ENCODE results near the gene TRMT10A.
"Not testable (repeated sequence)": the region's sequence is repeated elsewhere in the genome, so short reads cannot be mapped to it uniquely, and the experiment has no call there.

TRMT10A gene

DNA sequence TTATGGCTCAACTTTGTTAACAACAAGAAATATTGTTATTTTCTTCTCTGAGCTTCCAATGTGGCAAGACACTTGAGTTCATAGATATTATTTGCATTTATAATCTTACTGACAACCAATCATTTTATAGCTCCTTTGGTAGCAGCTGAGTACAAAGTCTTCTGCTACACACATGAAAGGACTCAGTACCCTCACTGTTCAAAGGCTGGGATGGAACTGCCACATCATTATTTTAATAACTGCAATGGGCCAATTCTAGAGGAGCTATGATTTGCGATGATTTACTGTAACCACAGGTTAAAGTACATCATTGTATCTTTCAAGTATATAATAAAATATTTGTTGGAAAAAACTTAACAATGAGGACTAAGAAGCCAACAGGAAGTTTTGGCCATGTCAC, 21.7 kb upstream of the TRMT10A start:
- no peak for TF ChIP-seq POLR2A (IDR thresholded peaks at IDR 0.05; ENCODE audit: low read length)
- no peak for TF ChIP-seq GATA1 (IDR thresholded peaks at IDR 0.05; ENCODE audit: low read depth, low read length)
- DNase-seq: no peak

DNA sequence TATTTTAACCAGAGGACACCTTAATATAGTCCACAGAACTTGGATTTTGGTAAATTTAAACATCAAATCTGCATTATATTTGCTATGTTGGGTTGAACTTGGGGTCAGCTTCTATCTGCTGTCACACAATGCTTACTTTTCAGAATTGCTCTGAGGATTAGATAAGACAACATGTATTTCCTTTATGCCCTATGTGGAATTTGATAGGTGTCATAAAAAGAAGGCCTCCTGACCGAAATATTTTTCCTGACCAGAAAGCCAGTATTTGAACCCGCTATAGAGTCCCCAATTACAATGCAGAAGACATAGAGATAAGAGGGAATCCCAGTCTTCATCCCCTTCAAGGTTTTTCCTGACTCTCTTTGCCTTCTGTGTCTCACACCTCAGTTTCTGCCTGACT, 14.9 kb upstream of the TRMT10A start:
- TF ChIP-seq POLR2A (IDR thresholded peaks at IDR 0.05; ENCODE audit: low read length) (no peak), GATA1 (IDR thresholded peaks at IDR 0.05; ENCODE audit: low read depth, low read length) (no peak)
- no peak for DNase-seq

GRCh38 chr4:99574530-99575324, 10.9 kb upstream of the TRMT10A start, which contains the start of gene MTTP:
MTTP (plus strand) TSS chr4:99574824; CDS start chr4:99574910, 86 bp downstream.
- DNase-seq: no peak
- no peak for TF ChIP-seq GATA1 (IDR thresholded peaks at IDR 0.05; ENCODE audit: low read depth, low read length)
- TF ChIP-seq POLR2A (IDR thresholded peaks at IDR 0.05; ENCODE audit: low read length): no peak

DNA sequence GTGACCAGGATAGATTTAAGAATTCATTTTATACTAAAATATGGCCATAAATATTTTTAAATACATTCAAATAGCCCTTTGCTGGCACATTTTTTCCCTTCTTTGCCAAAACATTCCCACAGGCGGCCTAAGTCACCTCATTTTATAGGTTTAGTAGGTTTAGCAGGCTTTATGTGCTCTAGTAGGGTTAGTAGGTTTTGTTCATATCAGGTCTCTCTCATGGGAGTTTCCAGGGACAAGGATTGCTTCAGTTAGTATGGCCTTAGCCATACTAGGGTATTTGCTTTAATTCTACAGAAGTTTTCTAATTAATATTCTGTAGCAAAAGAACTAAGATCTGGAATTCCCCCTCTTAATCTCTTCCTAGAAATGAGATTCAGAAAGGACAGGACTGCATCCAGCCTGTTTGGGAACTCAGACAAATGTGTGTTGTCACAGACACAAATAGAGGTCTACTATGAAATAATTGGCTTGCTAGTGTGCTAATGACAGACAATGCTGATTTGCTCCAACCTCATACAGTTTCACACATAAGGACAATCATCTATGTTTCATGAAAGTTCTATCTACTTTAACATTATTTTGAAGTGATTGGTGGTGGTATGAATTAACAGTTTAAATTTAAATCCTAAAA, 10.0 kb upstream of the TRMT10A start:
- TF ChIP-seq GATA1 (IDR thresholded peaks at IDR 0.05; ENCODE audit: low read depth, low read length): no peak
- TF ChIP-seq POLR2A (IDR thresholded peaks at IDR 0.05; ENCODE audit: low read length): no peak
- DNase-seq: no peak

- DNase-seq: no peak
- TF ChIP-seq POLR2A (IDR thresholded peaks at IDR 0.05; ENCODE audit: low read length) (no peak), GATA1 (IDR thresholded peaks at IDR 0.05; ENCODE audit: low read depth, low read length) (no peak)
Measured at GRCh38 chr4:99572527-99573240, 8.8 kb upstream of the TRMT10A start.

DNA sequence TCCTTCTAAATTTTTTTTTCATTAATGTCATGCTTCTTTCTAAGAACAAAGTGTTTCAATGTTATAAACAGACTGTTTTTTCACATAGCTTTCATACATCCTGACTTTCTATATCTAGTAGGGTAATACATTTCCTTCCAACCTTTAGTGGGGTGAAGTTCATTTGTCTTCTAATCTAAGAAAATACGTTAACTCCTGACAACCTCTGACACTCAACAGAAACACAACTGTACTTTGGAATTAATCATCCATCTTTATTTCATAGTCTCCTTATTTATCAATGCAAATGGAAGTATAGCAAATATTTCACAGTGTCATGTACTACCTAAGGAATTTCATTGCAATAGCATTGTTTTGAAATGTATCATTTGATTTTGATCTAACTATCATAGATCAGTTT, 8.0 kb upstream of the TRMT10A start:
- TF ChIP-seq POLR2A (IDR thresholded peaks at IDR 0.05; ENCODE audit: low read length) (no peak), GATA1 (IDR thresholded peaks at IDR 0.05; ENCODE audit: low read depth, low read length) (no peak)
- DNase-seq: no peak

DNA sequence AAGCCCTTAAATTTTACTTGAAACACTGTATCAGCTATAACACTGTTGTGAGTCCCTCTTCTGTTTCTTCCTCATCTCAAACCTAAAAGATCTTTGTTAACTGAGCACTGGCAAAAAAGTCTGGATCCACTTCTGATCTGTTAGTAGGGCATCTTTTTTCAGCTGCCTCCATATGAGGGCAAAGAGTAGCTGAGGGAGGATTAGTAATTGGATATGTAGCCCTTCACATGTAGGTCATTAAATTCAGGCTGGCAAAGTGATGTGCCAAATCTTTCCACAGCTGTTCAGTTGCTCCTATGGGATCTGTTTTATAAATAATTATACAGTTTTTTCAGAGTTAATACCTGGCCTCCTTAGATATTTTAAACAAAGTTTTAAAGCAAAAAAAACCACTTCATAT, 1.1 kb upstream of the TRMT10A start:
- no peak for TF ChIP-seq POLR2A (IDR thresholded peaks at IDR 0.05; ENCODE audit: low read length)
- TF ChIP-seq GATA1 (IDR thresholded peaks at IDR 0.05; ENCODE audit: low read depth, low read length): no peak
- DNase-seq: no peak

- peak in 1 of 2 experiments; percentile 52 for DNase-seq
- TF ChIP-seq POLR2A (IDR thresholded peaks at IDR 0.05; ENCODE audit: low read length) (no peak), GATA1 (IDR thresholded peaks at IDR 0.05; ENCODE audit: low read depth, low read length) (no peak)
Measured at GRCh38 chr4:99552872-99553271, 11.0 kb downstream of the TRMT10A start.

- TF ChIP-seq GATA1 (IDR thresholded peaks at IDR 0.05; ENCODE audit: low read depth, low read length): no peak
- TF ChIP-seq POLR2A (IDR thresholded peaks at IDR 0.05; ENCODE audit: low read length): no peak
- DNase-seq: no peak
Measured at GRCh38 chr4:99540277-99540939, 23.4 kb downstream of the TRMT10A start.

DNA sequence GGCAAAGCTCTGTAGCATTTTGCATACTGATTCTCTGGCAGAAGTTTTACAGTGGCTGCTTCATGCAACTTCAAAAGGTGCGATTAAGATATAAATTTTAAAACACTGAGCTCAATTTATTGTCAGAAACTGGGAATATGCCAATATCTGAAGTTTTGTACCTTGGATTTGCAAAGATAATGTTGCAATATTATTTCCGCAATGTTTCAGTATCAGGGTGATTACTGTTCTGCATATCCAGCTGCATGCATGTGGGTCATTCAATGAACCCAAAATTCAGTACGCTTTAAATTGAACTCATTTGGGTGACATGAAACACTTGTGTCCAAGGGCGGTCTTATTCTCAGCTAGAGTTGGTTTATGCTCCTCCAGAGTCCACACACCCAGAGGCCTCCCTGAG, 26.2 kb downstream of the TRMT10A start:
- no peak for TF ChIP-seq POLR2A (IDR thresholded peaks at IDR 0.05; ENCODE audit: low read length)
- no peak for TF ChIP-seq GATA1 (IDR thresholded peaks at IDR 0.05; ENCODE audit: low read depth, low read length)
- DNase-seq: no peak

DNA sequence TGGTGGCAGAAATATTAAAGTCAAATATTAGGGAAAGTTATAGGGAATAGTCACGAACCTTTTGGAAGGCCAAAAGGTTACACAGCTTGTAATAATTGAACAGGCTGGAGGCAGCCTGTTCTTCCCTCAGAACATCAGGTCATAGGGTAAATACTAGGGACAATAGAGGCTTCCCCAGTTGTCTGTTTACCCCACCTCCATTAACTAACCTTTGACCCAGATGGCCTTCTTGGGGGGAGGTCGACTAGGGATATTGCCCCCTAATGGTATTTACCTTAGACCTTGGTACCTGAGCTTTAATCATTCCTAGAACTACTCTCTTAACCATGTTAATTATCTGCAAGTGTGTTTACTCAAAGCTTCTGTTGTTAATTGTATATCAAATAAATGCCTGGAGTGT, 27.0 kb downstream of the TRMT10A start:
- TF ChIP-seq POLR2A (IDR thresholded peaks at IDR 0.05; ENCODE audit: low read length) (no peak), GATA1 (IDR thresholded peaks at IDR 0.05; ENCODE audit: low read depth, low read length) (no peak)
- no peak for DNase-seq

DNA sequence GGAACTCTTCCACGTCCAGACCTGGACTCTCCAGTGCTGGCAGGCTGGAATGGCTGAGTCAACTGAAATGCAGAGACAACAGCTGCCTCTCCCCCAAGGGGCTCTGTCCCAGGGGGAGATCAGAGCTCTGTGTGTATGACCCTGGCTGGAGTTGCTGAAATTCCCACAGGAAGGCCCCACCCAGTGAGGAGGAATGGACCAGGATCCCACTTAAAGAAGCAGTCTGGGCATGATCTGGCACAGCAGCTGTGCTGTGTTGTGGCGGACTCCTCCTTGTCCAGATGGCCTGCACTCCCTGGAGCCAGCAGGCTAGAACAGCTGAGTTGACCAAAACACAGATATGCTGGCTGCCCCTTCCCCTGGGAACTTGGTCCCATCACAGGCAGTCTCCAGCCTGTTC, 27.6 kb downstream of the TRMT10A start:
- TF ChIP-seq GATA1 (IDR thresholded peaks at IDR 0.05; ENCODE audit: low read depth, low read length): no peak
- TF ChIP-seq POLR2A (IDR thresholded peaks at IDR 0.05; ENCODE audit: low read length): no peak
- DNase-seq: no peak

DNA sequence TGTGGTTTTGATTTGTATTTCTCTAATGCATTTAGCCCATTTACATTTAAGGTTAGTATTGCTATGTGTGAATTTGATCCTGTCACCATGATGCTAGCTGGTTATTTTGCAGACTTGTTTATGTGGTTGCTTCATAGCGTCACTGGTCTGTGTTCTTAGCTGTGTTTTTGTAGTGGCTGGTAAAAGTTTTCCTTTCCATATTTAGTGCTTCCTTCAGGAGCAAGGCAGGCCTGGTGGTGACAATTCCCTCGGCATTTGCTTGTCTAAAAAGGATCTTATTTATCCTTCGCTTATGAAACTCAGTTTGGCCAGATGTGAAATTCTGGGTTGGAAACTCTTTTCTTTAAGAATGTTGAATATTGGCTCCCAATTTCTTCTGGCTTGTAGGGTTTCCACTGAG, 29.1 kb downstream of the TRMT10A start:
- DNase-seq: not testable (repeated sequence)

GRCh38 chr4:99529956-99530355, 33.9 kb downstream of the TRMT10A start:
- DNase-seq: no peak
- no peak for TF ChIP-seq GATA1 (IDR thresholded peaks at IDR 0.05; ENCODE audit: low read depth, low read length)
- TF ChIP-seq POLR2A (IDR thresholded peaks at IDR 0.05; ENCODE audit: low read length): no peak

Data from erythroblast (primary cell).